Measurements from ENCODE around the gene TMEM41A. TPM values are rescaled to one million over a fixed set of nuclear protein-coding genes. Genes with fewer than 3 reads are reported as not detected.

Gene TMEM41A
- polyA plus RNA-seq, 1 donor from 2014 or later = 12.9 TPM

- TF ChIP-seq RAD21 (conservative IDR thresholded peaks at IDR 0.05) (no peak), CTCF (IDR thresholded peaks at IDR 0.05; ENCODE audit: poor library complexity, severe bottlenecking) (no peak), POLR2AphosphoS5 (IDR thresholded peaks at IDR 0.05) (no peak), EP300 (conservative IDR thresholded peaks at IDR 0.05; ENCODE audit: poor library complexity, severe bottlenecking) (no peak)
- no peaks in the 10 kb centered on the region for H4K20me1 ChIP-seq (ENCODE audit: insufficient read depth)
- H3K36me3 ChIP-seq (ENCODE audit: insufficient read depth, low read length) = no peaks in the 10 kb centered on the region
- no peak overlapping the region for H3K9ac ChIP-seq (ENCODE audit: low read length)
- H3K27me3 ChIP-seq (ENCODE audit: insufficient read depth, low read depth, low read length) = no peaks in the 10 kb centered on the region
- no peaks in the 10 kb centered on the region for H3F3A ChIP-seq (ENCODE audit: insufficient read depth, low read length, poor library complexity, severe bottlenecking)
- no peak overlapping the region for H3K27ac ChIP-seq (ENCODE audit: low read length)
- no peak overlapping the region for H2AFZ ChIP-seq (ENCODE audit: low read depth, low read length)
- no peaks in the 10 kb centered on the region for H3K9me2 ChIP-seq (ENCODE audit: insufficient read depth, low read length)
- no peaks in the 10 kb centered on the region for H3K9me3 ChIP-seq (ENCODE audit: low read length)
- H3K4me2 ChIP-seq (ENCODE audit: low read length) = no peak overlapping the region
- no peak overlapping the region for H3K4me3 ChIP-seq (ENCODE audit: low read length)
- H3K79me2 ChIP-seq (replicated peaks; ENCODE audit: insufficient read depth, low read length) = no peaks in the 10 kb centered on the region
Observed at GRCh38 chr3:185488465-185488864, 10.4 kb downstream of the TMEM41A start.

DNA sequence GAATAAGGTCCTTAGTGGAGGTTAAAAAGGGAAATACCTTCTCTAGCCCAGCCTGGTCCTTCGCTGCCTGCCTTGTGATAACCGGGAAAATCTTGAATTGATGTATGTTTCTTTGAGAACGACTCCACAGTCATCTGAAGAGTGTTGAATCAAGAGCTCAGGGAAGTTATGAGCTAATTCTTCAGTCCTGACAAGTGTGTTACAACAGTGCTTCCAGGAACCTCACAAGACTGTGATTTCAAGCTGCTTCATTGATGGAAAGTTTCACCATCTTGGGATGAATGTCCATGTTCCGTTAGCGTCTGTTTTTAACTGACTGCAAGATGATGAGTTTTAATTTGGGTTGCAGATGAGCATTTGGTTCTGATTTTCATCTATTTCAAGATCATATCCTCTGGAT is 12.4 kb downstream of the TMEM41A start:
- Histone ChIP-seq H3K4me2 (ENCODE audit: low read length) (no peak overlapping the region), H3K9ac (ENCODE audit: low read length) (no peak overlapping the region), H3K27me3 (ENCODE audit: insufficient read depth, low read depth, low read length) (no peaks in the 10 kb centered on the region), H2AFZ (ENCODE audit: low read depth, low read length) (no peak overlapping the region), H3K9me2 (ENCODE audit: insufficient read depth, low read length) (no peaks in the 10 kb centered on the region), H3K4me3 (ENCODE audit: low read length) (no peak overlapping the region), H3F3A (ENCODE audit: insufficient read depth, low read length, poor library complexity, severe bottlenecking) (no peaks in the 10 kb centered on the region), H3K36me3 (ENCODE audit: insufficient read depth, low read length) (no peaks in the 10 kb centered on the region), H3K27ac (ENCODE audit: low read length) (no peak overlapping the region), H4K20me1 (ENCODE audit: insufficient read depth) (no peaks in the 10 kb centered on the region), H3K79me2 (replicated peaks; ENCODE audit: insufficient read depth, low read length) (no peaks in the 10 kb centered on the region), H3K9me3 (ENCODE audit: low read length) (no peaks in the 10 kb centered on the region)
- TF ChIP-seq POLR2AphosphoS5 (IDR thresholded peaks at IDR 0.05) = no peak
- TF ChIP-seq, protein P1, sequence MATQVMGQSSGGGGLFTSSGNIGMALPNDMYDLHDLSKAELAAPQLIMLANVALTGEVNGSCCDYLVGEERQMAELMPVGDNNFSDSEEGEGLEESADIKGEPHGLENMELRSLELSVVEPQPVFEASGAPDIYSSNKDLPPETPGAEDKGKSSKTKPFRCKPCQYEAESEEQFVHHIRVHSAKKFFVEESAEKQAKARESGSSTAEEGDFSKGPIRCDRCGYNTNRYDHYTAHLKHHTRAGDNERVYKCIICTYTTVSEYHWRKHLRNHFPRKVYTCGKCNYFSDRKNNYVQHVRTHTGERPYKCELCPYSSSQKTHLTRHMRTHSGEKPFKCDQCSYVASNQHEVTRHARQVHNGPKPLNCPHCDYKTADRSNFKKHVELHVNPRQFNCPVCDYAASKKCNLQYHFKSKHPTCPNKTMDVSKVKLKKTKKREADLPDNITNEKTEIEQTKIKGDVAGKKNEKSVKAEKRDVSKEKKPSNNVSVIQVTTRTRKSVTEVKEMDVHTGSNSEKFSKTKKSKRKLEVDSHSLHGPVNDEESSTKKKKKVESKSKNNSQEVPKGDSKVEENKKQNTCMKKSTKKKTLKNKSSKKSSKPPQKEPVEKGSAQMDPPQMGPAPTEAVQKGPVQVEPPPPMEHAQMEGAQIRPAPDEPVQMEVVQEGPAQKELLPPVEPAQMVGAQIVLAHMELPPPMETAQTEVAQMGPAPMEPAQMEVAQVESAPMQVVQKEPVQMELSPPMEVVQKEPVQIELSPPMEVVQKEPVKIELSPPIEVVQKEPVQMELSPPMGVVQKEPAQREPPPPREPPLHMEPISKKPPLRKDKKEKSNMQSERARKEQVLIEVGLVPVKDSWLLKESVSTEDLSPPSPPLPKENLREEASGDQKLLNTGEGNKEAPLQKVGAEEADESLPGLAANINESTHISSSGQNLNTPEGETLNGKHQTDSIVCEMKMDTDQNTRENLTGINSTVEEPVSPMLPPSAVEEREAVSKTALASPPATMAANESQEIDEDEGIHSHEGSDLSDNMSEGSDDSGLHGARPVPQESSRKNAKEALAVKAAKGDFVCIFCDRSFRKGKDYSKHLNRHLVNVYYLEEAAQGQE (IDR thresholded peaks at IDR 0.05; ENCODE audit: borderline replicate concordance) = no peak
- no peak for TF ChIP-seq RAD21 (conservative IDR thresholded peaks at IDR 0.05)
- no peak for TF ChIP-seq CTCF (IDR thresholded peaks at IDR 0.05; ENCODE audit: poor library complexity, severe bottlenecking)
- TF ChIP-seq SMC3 (conservative IDR thresholded peaks at IDR 0.05; ENCODE audit: poor library complexity) = no peak
- TF ChIP-seq MXI1 (conservative IDR thresholded peaks at IDR 0.05; ENCODE audit: poor library complexity, severe bottlenecking) = no peak
- TF ChIP-seq TAF1 (IDR thresholded peaks at IDR 0.05; ENCODE audit: low read depth) = no peak
- no peak for TF ChIP-seq EZH2 (IDR thresholded peaks at IDR 0.05; ENCODE audit: borderline replicate concordance, insufficient read depth, low read length, poor library complexity, severe bottlenecking)
- no peak for TF ChIP-seq EP300 (conservative IDR thresholded peaks at IDR 0.05; ENCODE audit: poor library complexity, severe bottlenecking)
